C4-2B (cell line): ENCODE data around the gene KLHL21.

Experiments used
- CTCF ChIP-seq: fragments of 450-650 bp; conservative IDR thresholded peaks from 2 replicates; pipeline ENCODE4 v1.5.1; 2017; ENCODE audit warnings: mild to moderate bottlenecking
- ZFX ChIP-seq: fragments of 450-650 bp; IDR thresholded peaks from 2 replicates; pipeline ENCODE4 v1.6.1; 2017

DNA sequence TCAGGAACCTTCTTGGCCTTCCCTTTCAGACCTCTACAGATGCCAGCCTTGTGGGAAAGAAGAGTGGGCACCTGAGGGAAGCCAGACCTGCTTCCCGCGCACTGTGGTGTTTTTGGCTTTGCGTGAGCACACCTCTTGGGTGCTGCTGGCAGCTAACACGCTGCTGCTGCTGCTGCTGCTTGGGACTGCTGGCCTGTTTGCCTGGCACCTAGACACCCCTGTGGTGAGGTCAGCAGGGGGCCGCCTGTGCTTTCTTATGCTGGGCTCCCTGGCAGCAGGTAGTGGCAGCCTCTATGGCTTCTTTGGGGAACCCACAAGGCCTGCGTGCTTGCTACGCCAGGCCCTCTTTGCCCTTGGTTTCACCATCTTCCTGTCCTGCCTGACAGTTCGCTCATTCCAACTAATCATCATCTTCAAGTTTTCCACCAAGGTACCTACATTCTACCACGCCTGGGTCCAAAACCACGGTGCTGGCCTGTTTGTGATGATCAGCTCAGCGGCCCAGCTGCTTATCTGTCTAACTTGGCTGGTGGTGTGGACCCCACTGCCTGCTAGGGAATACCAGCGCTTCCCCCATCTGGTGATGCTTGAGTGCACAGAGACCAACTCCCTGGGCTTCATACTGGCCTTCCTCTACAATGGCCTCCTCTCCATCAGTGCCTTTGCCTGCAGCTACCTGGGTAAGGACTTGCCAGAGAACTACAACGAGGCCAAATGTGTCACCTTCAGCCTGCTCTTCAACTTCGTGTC is 23.9 kb downstream of the KLHL21 start:
- TF ChIP-seq CTCF (no peak), ZFX (no peak)
